GM06990 (cell line): ENCODE results near the gene MCU.
"Not testable (repeated sequence)": the region's sequence is repeated elsewhere in the genome, so short reads cannot be mapped to it uniquely, and the experiment has no call there.

ENCODE experiments used
- DNase-seq: peaks from one replicate; pipeline ENCODE4 v3.0.0-alpha.2; 2011; ENCODE audit not compliant: insufficient read length; ENCODE audit errors: extremely low read depth
- H3K27me3 ChIP-seq: replicated peaks from 2 replicates; pipeline ENCODE4 v1.6.0; 2011; ENCODE audit warnings: low read length; ENCODE audit not compliant: control insufficient read depth, insufficient read depth
- H3K36me3 ChIP-seq: 2 replicates; pipeline ENCODE4 v1.5.1; 2011; ENCODE audit warnings: low read length; ENCODE audit not compliant: control insufficient read depth, insufficient read depth
- H3K4me3 ChIP-seq: replicated peaks from 2 replicates; pipeline ENCODE4 v1.5.1; 2011; ENCODE audit warnings: low read depth, mild to moderate bottlenecking, control low read depth, low read length
- TF ChIP-seq, protein P1 (sequence below): IDR thresholded peaks from 2 replicates; pipeline ENCODE4 v1.5.1; 2011; ENCODE audit warnings: low read length, control low read depth, mild to moderate bottlenecking, inconsistent platforms; ENCODE audit not compliant: insufficient read depth, poor library complexity, severe bottlenecking

The MCU gene

DNA sequence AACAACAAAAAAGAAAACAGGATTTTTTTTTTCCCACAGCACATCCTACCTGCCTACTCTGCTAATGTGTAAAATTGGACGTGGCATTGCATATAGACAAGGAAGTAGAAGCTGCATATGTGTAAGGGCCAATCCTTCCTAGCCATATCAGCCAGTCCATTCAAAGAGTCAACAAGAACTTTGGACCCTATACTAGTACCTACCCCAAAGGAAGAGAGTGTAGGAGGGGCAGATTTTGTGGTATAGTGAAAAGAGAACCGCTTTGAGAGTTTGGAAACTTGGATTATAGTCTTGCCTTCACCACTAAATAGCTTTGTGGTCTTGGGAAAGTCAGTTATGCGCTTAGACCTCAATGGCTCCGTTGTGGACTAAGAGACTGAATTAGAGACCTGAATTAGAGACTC, 12.1 kb upstream of the MCU start:
- DNase-seq = no peak
- H3K36me3 ChIP-seq = no peaks in the 10 kb centered on the region
- TF ChIP-seq, protein P1, sequence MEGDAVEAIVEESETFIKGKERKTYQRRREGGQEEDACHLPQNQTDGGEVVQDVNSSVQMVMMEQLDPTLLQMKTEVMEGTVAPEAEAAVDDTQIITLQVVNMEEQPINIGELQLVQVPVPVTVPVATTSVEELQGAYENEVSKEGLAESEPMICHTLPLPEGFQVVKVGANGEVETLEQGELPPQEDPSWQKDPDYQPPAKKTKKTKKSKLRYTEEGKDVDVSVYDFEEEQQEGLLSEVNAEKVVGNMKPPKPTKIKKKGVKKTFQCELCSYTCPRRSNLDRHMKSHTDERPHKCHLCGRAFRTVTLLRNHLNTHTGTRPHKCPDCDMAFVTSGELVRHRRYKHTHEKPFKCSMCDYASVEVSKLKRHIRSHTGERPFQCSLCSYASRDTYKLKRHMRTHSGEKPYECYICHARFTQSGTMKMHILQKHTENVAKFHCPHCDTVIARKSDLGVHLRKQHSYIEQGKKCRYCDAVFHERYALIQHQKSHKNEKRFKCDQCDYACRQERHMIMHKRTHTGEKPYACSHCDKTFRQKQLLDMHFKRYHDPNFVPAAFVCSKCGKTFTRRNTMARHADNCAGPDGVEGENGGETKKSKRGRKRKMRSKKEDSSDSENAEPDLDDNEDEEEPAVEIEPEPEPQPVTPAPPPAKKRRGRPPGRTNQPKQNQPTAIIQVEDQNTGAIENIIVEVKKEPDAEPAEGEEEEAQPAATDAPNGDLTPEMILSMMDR = no peak
- H3K27me3 ChIP-seq = no peaks in the 10 kb centered on the region
- H3K4me3 ChIP-seq = no peak overlapping the region

DNA sequence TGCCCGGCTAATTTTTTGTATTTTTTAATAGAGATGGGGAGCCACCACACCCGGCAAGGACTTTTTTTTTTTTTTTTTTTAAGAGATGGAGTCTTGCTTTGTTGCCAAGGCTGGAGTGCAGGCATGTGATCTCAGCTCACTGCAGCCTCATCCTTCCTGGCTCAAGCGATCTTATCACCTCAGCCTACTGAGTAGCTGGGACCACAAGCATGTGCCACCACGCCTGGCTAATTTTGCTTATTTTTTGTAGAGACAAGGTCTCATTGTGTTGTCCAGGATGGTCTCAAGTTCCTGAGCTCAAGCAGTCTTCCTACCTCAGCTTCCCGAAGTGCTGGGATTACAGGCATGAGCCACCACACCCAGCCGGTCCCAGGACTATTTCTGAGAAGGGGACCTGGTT, 9.3 kb upstream of the MCU start:
- no peak overlapping the region for H3K4me3 ChIP-seq
- no peak for DNase-seq
- TF ChIP-seq, protein P1 = no peak
- no peaks in the 10 kb centered on the region for H3K36me3 ChIP-seq
- no peaks in the 10 kb centered on the region for H3K27me3 ChIP-seq

DNA sequence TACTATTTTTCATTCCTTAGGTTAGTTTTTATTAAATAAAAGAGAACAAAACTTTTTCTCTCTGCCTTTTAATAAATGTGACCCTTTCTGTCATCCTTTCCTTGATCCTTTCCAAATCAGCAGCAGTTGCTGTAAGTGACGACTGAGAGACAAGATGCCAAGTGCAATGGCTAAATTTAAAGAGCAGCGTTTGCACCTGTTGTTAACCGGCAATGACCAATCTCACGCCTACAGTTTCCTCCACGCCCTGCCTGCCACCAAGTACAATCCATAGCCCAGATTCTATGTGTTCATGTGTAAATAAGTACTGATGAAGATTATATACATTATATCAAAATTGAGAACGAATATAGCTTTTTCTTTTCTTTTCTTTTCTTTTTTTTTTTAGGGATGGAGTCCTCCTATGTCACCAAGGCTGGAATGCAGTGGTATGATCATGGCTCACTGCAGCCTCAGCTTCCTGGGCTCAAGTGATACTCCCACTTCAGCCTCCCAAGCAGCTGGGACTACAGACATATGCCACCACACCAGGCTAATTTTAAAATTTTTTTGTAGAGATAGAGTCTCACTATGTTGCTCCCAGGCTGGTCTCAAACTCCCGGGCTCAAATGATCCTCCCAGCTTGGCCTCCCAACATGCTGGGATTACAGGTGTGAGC, 6.5 kb upstream of the MCU start:
- no peaks in the 10 kb centered on the region for H3K27me3 ChIP-seq
- no peak overlapping the region for H3K4me3 ChIP-seq
- H3K36me3 ChIP-seq = no peaks in the 10 kb centered on the region
- TF ChIP-seq, protein P1 = no peak
- no peak for DNase-seq

DNA sequence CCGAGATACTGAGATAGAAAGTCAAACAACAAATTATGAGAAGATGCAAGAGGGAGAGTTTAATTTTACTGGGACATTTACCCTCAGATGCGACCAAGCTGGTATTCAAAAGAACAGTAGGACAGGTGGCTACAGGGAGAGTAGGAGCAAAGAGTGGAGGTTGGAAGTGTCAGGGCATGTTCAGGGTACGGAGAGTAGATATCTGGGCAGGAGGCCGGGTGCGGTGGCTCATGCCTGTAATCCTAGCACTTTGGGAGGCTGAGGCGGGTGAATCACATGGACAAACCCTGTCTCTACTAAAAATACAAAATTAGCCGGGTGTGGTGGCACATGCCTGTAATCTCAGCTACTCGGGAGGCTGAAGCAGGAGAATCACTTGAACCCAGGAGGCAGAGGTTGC, 5.5 kb upstream of the MCU start:
- H3K4me3 ChIP-seq, DNase-seq, H3K27me3 ChIP-seq, H3K36me3 ChIP-seq: not testable (repeated sequence)

DNA sequence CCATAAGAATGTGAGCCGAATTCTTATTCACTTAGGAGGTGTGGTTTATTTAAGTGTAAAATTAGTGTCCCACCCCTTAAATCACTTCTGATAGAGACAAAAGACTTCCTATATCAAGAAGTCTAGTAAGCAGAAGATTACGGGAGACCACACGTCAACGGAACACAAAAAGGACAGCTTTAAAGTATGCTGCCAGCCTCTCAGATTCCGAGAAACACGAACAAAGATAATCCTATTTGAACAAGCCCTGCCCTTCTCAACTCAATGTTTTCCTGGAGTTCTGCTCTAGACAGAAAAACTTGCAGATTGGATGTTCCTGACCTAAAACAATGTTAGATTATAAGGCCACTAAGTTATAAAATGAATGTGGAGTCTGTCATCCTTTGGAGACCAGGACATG, 4.9 kb upstream of the MCU start:
- DNase-seq = no peak
- TF ChIP-seq, protein P1 = no peak
- H3K27me3 ChIP-seq = no peaks in the 10 kb centered on the region
- no peaks in the 10 kb centered on the region for H3K36me3 ChIP-seq
- H3K4me3 ChIP-seq = no peak overlapping the region

DNA sequence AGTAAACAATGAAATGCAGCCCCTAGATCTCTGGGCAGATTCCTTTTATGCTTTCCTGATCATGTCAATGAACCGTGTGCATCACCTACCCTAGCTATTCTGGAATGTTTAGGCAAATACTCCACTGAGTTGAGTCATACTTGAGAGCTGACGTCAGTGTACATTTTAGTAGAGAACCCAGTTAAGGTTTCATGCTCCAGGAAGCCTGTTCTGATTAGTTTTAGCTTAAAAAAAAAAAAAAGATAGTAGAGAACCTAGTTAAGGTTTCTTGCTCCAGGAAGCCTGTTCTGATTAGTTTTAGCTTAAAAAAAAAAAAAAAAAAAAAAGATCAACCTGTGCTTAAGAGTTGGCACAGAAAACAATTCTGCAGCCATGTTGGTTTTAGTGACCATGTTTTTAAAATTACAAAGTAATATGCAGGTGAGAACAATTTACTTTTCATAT, 3.7 kb upstream of the MCU start:
- peak; percentile 28 for DNase-seq
- no peaks in the 10 kb centered on the region for H3K27me3 ChIP-seq
- H3K36me3 ChIP-seq = no peaks in the 10 kb centered on the region
- TF ChIP-seq, protein P1 = no peak
- no peak overlapping the region for H3K4me3 ChIP-seq
